Pancreas (tissue), 10 donors: Measurements from ENCODE around the gene CNPY3. TPM values are rescaled to one million over a fixed set of nuclear protein-coding genes. Genes with fewer than 3 reads are reported as not detected.

Experiments used
- ATAC-seq, 4 donors: fragments of 200-7000 bp; cut with Tn5 transposase; one replicate each; pipeline versions ENCODE4 v1.8.0 to v1.9.1; 2020; ENCODE audit warnings: mild to moderate bottlenecking in 4 of 4, moderate library complexity in 4 of 4
- DNase-seq, 6 donors: peaks; one replicate each; pipeline ENCODE4 v3.0.0-alpha.2; 2020
- FAIRE-seq: peaks from 2 replicates; lab custom pipeline; 2012; peaks lifted over from hg19 to GRCh38; lab: Jason Lieb, UNC
- H3K27ac ChIP-seq, 4 donors: fragments of 200-600 bp; sonication (generic); 1 replicate in 3 of 4; 2 replicates in 1 of 4; pipeline versions ENCODE4 v1.5.0 to v1.8.0; 2020
- H3K27me3 ChIP-seq, 4 donors: fragments of 200-600 bp; one replicate each; pipeline ENCODE4 v1.8.0; 2021
- H3K36me3 ChIP-seq, 3 donors: fragments of 200-600 bp; sonication (generic) in 1 of 3; one replicate each; pipeline versions ENCODE4 v1.5.0 to v1.8.0; 2020 to 2021
- H3K4me1 ChIP-seq, 3 donors: fragments of 200-600 bp; one replicate each; pipeline ENCODE4 v1.8.0; 2021
- H3K4me3 ChIP-seq, 4 donors: fragments of 200-600 bp; sonication (generic) in 2 of 4; one replicate each; pipeline versions ENCODE4 v1.5.0 to v1.8.0; 2020 to 2021
- H3K9me3 ChIP-seq, 4 donors: fragments of 200-600 bp; one replicate each; pipeline ENCODE4 v1.8.0; 2021
- WGBS, 2 donors: extraction: QIAGEN DNeasy Blood & Tissue Kit; methylation state at CpG; one replicate each; pipeline ENCODE4 v1.1.7; 2013; 5-methylcytosine and 5-hydroxymethylcytosine counted together
- intact Hi-C, 3 donors: fragments of 100-400 bp; cut with DNase I; formaldehyde crosslinking; loops; one replicate each; pipeline versions ENCODE4 v1.11.1 to v1.14.2; 2022
- polyA plus RNA-seq, 2 donors: library from polyadenylated mRNA; stranded (reverse); fragments of 200-250 nt; gene quantifications; one replicate each; pipeline ENCODE4 v1.2.3, GENCODE V29; 2013
- total RNA-seq, 6 donors: library from RNA; stranded (reverse); fragmentation: NEBNext Ultra II Directional in 4 of 6; extraction: Animal tissue kit (Norgen Biotek cat#: 25700) in 4 of 6; gene quantifications; one replicate each; pipeline versions ENCODE4 v1.2.1 to v1.2.4, GENCODE V29; 2021 to 2023
- TF ChIP-seq, protein P1 (sequence below), 4 donors: fragments of 200-600 bp; sonication (generic) in 3 of 4; IDR thresholded peaks; one replicate each; pipeline versions ENCODE4 v1.5.0 to v1.8.0; 2021; ENCODE audit warnings: antibody characterized with exemption in 4 of 4
- donor health status: healthy with polysubstance abuse.
- donor health status: DM: no; HTN: no; CAD: no; lungs with moderate emphysema.
- donor health status: DM: no; HTN: no; CAD: no.
- donor health status: control.
- donor health status: control.
- donor health status: Bipolar disorder and iron deficiency.
- donor health status: DM: yes; HTN: yes; CAD: no.
- donor health status: DM: no; HTN: no; CAD: no.
- donor health status: DM: no; HTN: no; CAD: no.
- donor health status: DM: yes; HTN: yes; CAD: no.

Gene CNPY3
- total and polyA plus RNA-seq, 8 donors, result 28.3 to 59.7 (median 38.1) TPM

DNA sequence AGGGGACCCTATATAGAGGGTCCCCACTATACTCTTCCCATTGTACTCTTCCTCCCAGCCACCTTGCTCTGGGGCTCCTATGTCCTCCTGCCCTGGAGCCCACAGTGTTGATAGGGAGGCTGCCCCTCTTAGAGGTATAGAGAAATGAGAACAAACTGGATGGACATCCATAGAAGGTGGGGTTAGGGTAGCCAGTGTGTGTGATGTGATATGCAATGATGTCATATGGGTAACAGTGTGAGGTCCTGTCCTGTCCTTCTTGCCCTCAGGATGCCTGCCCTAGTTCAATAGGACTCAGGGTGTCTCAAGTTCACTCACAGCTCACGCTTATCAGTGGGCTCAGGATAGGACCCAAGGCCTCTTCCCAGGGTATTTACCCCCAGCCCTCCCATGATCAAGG lies 13.0 kb upstream of the CNPY3 start:
- FAIRE-seq, result no peak
- no peak for ATAC-seq
- no peaks in the 10 kb centered on the region for H3K9me3 ChIP-seq
- WGBS, 2 donors, result 90 to 97% methylated on average over 1 of the region's 1 CpG
- H3K4me3 ChIP-seq, result no peak overlapping the region
- intact Hi-C loops, result no loop called here
- TF ChIP-seq, protein P1, sequence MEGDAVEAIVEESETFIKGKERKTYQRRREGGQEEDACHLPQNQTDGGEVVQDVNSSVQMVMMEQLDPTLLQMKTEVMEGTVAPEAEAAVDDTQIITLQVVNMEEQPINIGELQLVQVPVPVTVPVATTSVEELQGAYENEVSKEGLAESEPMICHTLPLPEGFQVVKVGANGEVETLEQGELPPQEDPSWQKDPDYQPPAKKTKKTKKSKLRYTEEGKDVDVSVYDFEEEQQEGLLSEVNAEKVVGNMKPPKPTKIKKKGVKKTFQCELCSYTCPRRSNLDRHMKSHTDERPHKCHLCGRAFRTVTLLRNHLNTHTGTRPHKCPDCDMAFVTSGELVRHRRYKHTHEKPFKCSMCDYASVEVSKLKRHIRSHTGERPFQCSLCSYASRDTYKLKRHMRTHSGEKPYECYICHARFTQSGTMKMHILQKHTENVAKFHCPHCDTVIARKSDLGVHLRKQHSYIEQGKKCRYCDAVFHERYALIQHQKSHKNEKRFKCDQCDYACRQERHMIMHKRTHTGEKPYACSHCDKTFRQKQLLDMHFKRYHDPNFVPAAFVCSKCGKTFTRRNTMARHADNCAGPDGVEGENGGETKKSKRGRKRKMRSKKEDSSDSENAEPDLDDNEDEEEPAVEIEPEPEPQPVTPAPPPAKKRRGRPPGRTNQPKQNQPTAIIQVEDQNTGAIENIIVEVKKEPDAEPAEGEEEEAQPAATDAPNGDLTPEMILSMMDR (IDR thresholded peaks at IDR 0.05), result no peak
- DNase-seq, result no peak
- no peaks in the 10 kb centered on the region for H3K4me1 ChIP-seq
- no peak overlapping the region for H3K27ac ChIP-seq
- H3K36me3 ChIP-seq, result no peaks in the 10 kb centered on the region
- H3K27me3 ChIP-seq, result no peaks in the 10 kb centered on the region

DNA sequence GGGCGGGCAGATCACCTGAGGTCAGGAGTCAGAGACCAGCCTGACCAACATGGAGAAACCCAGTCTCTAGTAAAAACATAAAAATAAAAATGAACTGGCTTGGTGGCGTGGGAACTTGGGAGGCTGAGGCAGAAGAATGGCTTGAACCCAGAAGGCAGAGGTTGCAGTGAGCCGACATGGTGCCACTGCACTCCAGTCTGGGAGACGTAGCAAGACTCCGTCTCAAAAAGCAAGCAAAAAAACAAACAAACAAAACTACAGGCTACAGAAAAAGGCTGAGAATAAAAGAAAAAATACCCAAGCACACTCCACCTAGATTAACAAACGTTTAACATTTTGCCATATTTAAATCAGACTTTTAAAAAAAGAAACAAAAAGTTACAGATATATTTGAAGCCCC lies 7.5 kb upstream of the CNPY3 start:
- 61 to 71% methylated on average over 6 of the region's 6 CpGs for WGBS, 2 donors
- ATAC-seq (no peak), FAIRE-seq (no peak), DNase-seq (no peak)
- no peaks in the 10 kb centered on the region for H3K9me3 ChIP-seq
- no peaks in the 10 kb centered on the region for H3K27me3 ChIP-seq
- TF ChIP-seq, protein P1 (IDR thresholded peaks at IDR 0.05), result no peak
- H3K4me3 ChIP-seq, result no peak overlapping the region
- no peaks in the 10 kb centered on the region for H3K4me1 ChIP-seq
- H3K36me3 ChIP-seq, result no peaks in the 10 kb centered on the region
- intact Hi-C loops, result no loop called here
- H3K27ac ChIP-seq, result no peak overlapping the region

GRCh38 chr6:42923666-42924065 lies 5.6 kb upstream of the CNPY3 start:
- intact Hi-C loops, result no loop called here
- 85 to 93% methylated on average over 2 of the region's 2 CpGs for WGBS, 2 donors
- H3K27ac ChIP-seq, result no peak overlapping the region
- FAIRE-seq, result no peak
- peak in 2 of 4 donors; percentile 6 to 44 for ATAC-seq
- no peaks in the 10 kb centered on the region for H3K27me3 ChIP-seq
- H3K9me3 ChIP-seq, result no peaks in the 10 kb centered on the region
- no peak for DNase-seq
- no peak overlapping the region for H3K4me3 ChIP-seq
- peaks cover 0 to 6% (median 0%) of the 10 kb centered on the region in 3 donors for H3K4me1 ChIP-seq
- TF ChIP-seq, protein P1 (IDR thresholded peaks at IDR 0.05), result no peak
- H3K36me3 ChIP-seq, result no peaks in the 10 kb centered on the region

DNA sequence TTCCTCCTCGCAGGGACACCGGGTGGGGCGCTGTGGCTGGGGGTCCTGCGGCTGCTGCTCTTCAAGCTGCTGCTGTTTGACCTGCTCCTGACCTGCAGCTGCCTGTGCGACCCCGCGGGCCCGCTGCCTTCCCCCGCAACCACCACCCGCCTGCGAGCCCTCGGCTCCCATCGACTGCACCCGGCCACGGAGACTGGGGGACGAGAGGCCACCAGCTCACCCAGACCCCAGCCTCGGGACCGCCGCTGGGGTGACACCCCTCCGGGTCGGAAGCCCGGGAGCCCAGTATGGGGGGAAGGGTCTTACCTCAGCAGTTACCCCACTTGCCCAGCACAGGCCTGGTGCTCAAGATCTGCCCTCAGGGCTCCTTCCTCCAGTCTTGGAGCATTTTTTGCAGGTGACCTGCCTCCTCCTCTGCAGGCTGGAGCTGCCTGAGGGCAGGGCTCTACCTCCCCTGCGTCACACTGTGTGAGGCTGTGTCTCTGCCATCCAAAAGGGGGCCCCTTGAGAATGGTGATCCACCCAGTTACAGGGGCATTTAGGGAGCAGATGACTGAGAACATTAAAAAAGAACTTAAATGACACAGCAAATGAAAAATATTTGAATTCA lies 3.9 kb upstream of the CNPY3 start:
- Histone ChIP-seq H3K9me3 (no peaks in the 10 kb centered on the region), H3K27me3 (no peaks in the 10 kb centered on the region), H3K4me3 (no peak overlapping the region), H3K36me3 (no peaks in the 10 kb centered on the region), H3K4me1 (peaks cover 0 to 6% (median 1%) of the 10 kb centered on the region in 3 donors), H3K27ac (no peak overlapping the region)
- peak in 1 of 6 donors; percentile 67 for DNase-seq
- TF ChIP-seq, protein P1 (IDR thresholded peaks at IDR 0.05), result no peak
- ATAC-seq, result no peak
- intact Hi-C loops, result no loop called here
- no peak for FAIRE-seq
- WGBS, 2 donors, result 48 to 62% methylated on average over 21 to 23 of the region's 23 CpGs

DNA sequence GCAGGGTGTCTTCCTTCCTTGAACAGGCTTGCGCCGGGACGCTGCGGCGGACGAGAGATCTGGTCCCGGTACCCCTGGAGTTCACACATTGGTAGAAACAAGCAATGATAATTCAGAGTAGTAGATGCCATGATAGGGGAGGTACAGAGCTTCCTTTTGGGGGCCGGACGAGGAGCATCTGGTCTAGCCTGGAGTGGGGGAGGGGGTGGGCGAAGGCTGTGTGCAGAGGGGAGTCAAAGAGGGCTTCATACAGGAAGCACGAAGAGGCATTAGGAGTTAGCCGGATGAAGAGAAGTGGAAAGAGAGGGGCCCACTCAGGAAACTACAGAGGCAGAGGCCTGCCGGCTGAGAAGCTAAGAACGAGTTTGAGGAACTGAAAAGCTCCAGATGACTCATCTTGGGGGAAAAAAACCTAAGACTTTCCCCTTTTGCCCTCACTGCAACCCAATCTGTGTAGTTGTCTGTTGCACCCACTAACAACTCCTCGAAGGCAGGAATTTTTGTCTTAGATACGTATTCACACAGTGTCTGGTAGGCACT lies 611 bp downstream of the CNPY3 start:
- FAIRE-seq (no peak), ATAC-seq (peak; percentile 6 to 32 (median 12)), DNase-seq (peak in 1 of 6 donors; percentile 48)
- TF ChIP-seq, protein P1 (IDR thresholded peaks at IDR 0.05), result no peak
- intact Hi-C loops, result no loop called here
- no peaks in the 10 kb centered on the region for H3K9me3 ChIP-seq
- peak overlapping the region; percentile 80 to 93 (median 88) for H3K27ac ChIP-seq
- peaks cover 0 to 21% (median 18%) of the 10 kb centered on the region in 3 donors for H3K4me1 ChIP-seq
- peak overlapping the region; percentile 52 to 84 (median 58) for H3K4me3 ChIP-seq
- WGBS, 2 donors, result 0 to 1% methylated on average over 16 of the region's 16 CpGs
- H3K27me3 ChIP-seq, result no peaks in the 10 kb centered on the region
- peaks cover 0 to 8% (median 7%) of the 10 kb centered on the region in 3 donors for H3K36me3 ChIP-seq
